Activated naive CD4-positive, alpha-beta T cell treated with Interleukin-2 at 50 U/mL for 16 hours (primary cell): Measurements from ENCODE around the gene GIPC2.
"Not testable (repeated sequence)": the region's sequence is repeated elsewhere in the genome, so short reads cannot be mapped to it uniquely, and the experiment has no call there.

Source experiments
- DNase-seq: peaks from one replicate; pipeline ENCODE4 v3.0.0-alpha.2; 2020

Gene GIPC2, protein sequence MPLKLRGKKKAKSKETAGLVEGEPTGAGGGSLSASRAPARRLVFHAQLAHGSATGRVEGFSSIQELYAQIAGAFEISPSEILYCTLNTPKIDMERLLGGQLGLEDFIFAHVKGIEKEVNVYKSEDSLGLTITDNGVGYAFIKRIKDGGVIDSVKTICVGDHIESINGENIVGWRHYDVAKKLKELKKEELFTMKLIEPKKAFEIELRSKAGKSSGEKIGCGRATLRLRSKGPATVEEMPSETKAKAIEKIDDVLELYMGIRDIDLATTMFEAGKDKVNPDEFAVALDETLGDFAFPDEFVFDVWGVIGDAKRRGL

DNA sequence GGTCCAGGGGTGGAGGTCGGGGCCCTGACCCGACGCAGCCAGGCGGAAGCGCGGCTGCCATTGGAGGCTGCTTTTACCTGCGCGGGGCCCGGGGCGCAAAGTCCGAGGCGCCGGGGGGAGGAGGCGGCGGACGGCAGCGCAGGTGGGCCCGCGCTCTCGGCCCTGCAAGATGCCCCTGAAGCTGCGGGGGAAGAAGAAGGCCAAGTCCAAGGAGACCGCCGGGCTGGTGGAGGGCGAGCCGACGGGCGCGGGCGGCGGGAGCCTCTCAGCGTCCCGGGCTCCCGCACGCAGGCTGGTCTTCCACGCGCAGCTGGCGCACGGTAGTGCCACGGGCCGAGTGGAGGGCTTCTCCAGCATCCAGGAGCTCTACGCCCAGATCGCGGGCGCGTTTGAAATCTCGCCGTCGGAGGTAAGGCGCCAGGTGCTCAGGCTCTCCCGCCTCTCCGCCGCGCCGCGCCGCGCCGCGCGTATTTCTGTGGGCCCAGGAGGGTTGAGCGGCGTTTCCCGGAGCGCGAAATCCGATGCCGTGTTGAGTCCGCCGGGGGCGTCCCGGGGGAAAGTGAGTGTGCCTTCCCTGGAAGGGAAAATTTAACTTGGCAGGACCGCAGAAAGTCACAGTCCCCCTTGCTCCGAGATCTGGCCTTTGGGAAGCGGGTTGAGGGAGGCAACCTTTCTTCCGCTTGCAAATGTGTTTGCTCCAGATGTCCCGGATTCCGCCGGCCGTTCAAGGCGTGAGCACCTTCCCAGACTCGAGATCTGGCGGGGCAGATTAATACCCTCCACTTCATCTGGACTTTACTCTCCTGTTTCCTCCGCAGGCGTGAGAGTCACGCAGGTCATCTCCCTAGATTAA, at the start of gene GIPC2:
Gene GIPC2, plus strand, starts transcription at position 41 of the 853 bp plus-strand sequence. Its CDS starts 129 bp downstream, at position 170.
- DNase-seq = peak; percentile 16

DNA sequence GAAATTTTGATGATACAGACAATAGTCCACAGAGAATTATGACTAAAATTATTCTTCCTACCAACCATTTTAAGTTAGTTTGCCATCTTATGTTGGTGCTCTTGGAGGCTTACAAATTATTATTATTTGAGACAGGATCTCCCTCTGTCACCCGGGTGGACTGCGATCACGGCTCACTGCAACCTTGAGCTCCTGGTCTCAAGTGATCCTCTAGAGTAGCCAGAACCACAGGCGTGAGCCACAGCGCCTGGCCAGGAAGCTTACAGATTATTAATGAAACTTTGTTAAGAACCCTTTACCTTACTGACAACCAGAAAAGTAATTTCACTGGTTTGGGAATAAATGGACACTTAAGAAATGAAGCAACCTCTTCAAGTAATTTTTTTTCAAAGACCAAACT, 49.0 kb upstream of the GIPC2 start:
- no peak for DNase-seq

DNA sequence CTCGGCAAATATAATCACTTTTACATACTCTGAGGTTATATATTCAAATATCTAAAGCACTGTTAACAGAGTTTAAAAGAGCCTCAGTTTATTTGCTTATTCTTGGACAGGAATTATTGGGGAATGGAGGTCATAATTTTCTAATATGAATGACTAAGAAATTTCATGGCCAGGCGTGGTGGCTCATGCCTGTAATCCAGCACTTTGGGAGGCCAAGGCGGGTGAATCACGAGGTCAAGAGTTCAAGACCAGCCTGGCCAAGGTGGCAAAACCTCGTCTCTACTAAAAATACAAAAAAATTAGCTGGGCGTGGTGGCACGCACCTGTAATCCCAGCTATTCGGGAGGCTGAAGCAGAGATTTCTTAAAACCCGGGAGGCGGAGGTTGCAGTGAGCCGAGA, 45.2 kb upstream of the GIPC2 start:
- not testable (repeated sequence) for DNase-seq

DNA sequence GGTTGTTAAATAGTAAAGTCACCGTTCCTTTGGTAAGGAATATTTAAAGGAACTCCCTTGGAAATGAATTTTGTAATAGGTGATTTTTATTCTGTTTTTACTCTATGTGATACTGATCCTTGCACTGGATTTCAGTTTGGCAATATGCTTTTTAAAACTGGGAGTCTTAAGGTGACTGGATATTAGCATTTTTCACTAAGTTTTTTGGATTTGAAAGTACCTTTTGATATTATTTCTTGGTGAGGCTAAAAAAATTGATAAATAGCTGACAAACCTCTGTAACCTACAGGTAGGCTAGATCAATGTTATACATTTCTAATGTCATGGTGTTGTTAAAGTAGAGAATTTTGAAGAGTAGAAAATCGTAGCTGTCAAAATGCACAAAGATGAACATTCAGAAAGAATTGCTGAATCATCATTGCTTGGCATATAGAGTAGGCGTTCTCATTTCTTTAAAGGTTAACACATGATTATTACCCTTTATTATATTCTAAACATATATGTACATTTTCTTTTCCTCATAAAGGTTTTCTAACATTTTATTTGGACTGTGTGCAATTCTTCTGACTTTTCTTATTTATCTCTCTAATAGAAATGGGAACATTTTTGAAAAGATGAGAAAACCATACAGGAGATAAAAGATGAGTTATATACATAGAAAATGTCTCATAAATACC, 42.6 kb upstream of the GIPC2 start:
- DNase-seq = no peak

DNA sequence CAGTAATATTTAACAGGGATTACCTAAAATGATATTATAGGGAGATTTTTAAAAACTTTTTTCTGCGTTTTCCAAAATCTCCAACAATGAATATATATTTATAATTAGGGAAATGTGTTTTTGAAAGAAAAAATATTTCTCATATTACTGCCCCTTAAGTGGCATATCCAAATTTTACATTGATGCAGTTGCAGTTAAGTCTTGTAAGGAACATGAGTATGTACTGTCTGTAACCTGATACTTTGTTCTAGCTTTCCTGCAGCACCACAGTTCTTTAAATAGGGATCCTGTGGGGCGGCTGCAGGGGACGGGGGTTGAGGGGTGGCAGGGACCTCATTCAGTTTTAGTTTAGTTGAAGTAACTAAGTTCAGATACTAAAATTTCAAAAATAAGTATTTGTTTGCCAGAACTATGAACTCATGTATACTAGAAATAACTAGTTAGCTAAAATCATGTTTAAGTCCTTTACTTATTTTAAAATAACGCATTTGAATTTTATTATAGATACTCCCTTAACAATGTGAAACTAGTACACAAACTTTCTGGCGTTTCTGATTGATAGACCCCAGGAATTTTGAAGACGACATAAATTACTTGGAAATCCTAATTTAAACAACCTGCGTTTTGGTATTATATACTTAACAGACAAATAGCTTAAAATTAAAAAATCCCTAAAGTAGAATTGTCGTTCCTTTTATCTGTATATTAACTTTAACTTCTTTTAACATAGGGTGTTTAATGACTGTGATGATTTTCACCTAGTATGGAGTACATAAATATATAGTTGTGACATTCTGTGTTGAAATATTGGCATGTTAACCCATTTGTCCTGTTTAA, 41.7 kb upstream of the GIPC2 start:
- DNase-seq = peak; percentile 44

DNA sequence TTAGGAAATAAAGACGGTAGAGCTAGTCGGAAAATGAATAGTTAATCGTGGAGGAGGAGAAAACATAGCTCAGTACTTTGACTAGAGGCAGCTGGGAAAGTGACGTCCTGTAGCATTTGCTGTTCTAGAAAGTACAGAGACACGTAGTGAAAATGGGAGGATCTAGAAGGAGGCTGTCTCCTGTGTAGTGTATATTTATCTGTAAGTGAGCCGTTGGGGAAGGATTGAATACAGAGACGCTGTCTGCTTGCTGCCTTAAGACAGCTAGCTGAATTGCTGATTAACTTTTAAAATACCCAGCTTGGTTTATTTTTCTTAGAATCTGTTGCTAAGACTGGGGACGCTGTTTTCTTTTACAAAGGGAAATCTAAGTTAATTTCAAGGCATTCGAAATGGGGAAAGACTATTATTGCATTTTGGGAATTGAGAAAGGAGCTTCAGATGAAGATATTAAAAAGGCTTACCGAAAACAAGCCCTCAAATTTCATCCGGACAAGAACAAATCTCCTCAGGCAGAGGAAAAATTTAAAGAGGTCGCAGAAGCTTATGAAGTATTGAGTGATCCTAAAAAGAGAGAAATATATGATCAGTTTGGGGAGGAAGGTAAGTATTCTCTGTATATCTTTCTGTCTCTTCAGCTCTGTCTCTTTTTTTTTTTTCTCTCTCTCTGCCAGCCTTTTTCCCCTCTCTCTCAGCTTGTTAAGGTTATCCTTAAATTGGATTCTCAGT, 40.9 kb upstream of the GIPC2 start, which contains the start of gene DNAJB4:
Gene DNAJB4, plus strand, starts transcription at position 221 of the 729 bp plus-strand sequence. Its CDS starts 172 bp downstream, at position 393.
- DNase-seq = peak; percentile 52

DNA sequence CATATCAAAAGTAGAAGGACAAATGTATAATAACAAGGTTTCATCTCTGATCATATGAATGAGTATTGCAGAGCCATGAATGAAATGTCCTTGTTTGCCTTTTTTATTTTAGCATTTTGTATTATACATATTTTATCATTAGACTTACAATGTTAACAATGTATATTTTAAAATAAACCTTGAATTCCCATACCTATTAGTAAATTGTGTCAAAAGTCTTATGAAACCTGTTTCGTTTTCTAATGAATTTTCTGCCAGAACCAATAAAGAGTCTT, 40.4 kb upstream of the GIPC2 start:
- DNase-seq = no peak

DNA sequence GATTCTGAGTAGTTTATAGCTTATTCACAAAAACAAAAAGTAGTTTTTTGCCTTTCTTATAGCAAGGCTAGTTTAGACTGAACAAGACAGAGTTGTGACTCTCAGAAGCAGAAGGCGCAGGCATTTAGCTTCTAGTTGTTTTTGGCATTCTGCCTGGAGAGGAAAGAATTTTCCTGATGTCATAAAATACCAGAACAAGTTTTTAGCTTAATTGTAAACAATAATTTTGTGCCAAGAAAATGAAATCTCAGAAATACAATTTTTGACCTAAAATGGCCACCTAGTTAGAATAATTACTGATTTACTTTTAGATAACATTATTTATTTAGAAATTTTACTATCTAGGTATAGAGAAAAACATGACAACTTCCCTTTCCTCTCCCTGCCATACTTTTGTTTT, 40.0 kb upstream of the GIPC2 start:
- DNase-seq = no peak

DNA sequence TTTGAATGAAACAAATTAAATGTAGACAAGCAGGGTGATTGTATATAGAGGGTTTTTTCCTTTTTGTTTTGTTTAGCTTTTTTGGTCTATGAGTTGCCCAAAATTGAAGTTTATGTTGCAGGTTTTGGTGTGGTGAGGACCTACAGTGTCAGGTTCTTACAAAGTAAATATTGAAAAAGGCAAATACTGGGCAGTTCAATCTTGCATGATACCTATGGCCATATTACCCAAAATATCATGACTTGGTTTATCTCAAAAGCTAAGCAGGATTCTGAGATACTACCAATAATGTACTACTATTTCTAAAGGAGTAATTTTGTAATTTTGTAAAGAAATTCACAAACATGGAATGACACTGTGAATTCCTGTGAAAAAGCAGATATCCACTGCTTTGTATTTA, 39.2 kb upstream of the GIPC2 start:
- no peak for DNase-seq

DNA sequence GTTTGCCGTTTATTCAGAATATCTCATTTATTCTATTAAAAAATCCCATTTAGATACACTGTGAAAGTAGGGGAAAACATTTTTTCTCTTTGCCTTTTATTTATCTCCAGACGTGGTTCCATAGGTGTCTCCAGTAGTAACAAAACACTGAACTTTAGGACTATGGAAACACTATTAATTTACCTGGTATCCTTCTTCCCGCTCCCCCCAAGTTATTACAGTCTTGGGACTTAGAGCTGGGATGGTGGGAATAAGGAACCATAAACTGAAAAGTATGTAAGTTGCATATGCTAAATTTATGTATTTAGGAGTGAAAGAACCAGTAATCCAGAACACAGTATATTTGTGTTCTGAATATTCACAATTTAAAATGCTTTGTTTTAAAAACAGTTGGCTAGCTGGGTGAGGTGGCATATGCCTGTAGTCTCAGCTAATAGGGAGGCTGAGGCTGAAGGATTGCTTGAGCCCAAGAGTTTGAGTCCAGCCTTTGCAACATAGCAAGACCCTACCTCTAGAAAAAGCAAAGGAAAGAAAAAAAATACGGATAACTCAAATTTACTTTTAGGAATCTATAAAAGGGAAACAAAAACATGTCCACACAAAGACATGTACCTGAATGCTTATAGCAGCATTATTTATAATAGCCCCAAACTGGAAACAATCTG, 38.0 kb upstream of the GIPC2 start:
- no peak for DNase-seq

DNA sequence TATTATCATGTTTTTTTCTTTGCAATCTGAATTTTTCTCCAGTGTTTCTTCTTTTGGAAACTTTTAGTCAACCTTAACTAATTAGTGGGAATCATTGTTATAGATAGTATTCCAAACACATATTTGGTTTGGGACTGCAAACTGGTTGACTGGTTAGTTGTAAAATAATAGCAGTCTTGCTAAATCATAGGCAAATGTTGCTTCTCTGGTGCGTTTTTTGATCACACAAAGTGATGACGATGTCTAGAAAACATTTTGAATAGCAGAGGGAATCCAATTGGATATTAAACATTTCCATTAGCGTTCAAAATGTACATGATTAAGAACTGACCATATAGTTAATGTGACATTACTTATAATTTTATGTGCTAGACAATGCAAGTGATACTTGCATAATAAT, 36.5 kb upstream of the GIPC2 start:
- DNase-seq = no peak

DNA sequence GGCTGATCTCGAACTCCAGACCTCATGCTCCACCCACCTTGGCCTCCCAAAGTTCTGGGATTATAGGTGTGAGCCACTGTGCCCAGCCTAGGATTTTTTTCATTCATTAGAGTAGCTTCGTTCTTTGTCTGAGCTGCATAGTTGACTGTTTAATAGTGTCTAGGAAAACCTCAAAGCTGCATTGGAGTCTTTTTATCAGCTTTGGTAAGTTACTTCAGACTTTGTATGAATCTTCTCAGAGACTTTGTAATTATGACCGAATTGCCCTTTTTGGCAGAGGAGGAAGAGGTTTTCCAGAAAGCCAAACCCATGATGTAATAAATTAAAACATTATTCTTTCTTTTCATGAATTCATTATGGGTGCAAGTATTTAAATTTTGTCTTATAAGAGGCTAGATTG, 35.9 kb upstream of the GIPC2 start:
- no peak for DNase-seq

DNA sequence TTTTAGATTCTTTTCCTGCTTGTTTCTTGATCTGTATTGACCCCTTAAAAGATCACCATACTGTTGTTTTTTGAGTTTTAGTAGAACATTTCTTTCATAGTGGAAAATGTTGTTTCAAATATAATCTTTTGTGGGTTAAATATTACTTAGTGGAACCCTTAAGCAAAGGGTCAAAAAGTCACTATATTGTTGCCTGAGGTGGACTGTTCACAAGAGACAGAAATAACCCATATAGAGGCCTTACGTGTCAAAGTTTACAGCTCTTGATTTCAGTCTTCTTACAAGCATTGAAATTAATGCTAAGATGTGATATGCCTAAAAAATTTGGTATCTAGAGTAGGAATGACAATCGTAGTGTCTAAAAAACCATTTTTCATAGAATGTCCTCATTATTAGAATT, 34.7 kb upstream of the GIPC2 start:
- no peak for DNase-seq

DNA sequence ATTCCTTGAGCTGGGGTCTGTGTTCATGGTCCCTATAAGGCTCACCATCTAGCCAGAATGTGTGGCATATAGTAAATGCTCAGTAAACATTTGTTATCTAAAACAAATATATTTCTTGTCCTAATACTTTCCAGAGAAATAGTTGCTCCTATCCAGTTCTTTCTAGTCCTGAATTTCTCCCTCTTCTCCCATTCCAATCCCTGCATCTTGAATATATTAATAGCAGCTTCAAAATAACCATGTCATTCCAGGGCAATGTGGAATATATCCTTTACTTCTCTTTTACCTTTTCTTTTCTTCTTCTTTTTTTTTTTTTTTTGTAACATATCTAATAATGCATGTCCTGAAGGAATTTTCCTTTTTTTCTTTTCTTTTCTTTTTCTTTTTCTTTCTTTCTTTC, 30.6 kb upstream of the GIPC2 start:
- DNase-seq = no peak

DNA sequence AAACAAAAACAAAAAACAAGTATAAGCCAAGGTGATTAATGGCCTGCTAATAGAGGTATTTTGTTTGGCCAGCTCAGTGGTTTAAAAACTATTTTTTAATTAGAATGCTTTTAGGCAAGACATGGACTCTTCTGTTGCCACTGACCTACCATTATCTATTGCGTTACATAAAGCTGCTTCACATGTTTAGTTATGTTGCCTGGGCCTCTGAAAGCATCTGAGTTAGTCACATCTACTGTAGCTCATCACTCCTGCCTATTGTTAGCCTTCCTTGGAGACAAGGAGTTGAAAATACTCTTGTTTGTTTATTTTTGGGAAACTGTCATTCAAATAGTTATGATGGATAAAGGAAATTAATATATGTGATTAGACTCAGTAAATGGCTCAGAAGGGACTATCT, 26.7 kb upstream of the GIPC2 start:
- no peak for DNase-seq

DNA sequence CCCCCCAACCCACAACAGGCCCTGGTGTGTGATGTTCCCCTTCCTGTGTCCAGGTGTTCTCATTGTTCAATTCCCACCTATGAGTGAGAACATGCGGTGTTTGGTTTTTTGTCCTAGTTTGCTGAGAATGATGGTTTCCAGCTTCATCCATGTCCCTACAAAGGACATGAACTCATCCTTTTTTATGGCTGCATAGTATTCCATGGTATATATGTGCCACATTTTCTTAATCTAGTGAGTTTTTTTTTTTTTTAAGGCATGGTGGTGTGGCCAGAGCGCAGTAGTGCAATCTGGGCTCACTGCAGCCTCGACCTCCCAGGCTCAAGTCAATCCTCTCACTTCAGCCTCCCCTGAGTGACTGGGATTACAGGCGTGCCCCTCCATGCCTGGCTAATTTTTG, 24.6 kb upstream of the GIPC2 start:
- DNase-seq = not testable (repeated sequence)

DNA sequence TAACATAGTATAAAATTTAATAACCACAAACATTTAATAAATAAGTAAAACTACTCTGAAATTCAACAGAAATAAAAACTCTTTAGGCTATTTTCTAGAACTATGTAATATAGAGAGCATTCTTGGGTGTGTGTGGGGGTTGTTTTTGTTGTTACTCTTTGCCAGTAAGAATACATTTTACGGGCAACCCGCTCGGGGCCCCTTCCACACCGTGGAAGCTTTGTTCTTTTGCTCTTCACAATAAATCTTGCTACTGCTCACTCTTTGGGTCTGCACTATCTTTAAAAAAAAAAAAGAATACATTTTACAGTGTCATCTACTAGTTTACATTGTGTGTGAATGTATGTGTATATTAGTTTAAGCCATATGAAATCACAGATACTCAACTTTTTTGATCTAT, 16.0 kb upstream of the GIPC2 start:
- DNase-seq = no peak

DNA sequence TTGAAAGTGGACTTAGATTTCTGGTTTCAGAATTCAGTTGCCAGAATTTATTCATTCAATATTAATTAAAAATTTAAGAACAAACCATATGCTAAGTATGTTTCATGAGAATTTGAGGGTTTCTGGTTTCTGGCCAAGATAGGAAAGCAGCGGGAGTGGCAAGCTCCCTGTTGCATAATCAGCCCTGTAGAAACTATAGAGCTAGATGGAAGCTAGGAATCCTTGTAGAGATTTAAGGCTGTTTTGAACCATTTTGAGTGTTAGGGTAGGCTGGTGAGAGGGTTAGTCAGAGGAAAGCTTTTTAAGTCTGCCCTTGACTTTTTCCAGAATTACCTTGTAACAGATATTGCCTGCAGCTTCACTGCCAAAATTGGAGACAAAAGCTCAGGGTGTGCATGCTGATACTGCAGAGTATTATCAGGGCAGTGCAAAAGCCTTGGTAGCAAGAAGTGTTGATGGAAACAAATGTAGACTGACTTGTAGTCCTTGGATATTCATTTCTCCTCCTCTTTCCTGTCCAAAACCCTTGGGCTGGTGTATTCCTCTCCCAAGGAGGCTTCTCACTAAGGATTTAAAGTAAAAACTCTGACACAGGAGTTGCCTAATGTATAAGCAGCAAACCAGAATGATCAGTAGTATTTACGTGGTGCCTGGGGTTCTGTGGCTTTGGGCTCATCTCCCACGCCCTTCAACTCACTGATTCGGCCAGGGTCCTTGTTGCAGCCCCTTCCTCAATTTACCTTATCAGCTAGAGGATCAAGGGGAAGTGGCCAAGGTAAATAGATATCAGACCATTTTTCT, 12.6 kb upstream of the GIPC2 start:
- no peak for DNase-seq

DNA sequence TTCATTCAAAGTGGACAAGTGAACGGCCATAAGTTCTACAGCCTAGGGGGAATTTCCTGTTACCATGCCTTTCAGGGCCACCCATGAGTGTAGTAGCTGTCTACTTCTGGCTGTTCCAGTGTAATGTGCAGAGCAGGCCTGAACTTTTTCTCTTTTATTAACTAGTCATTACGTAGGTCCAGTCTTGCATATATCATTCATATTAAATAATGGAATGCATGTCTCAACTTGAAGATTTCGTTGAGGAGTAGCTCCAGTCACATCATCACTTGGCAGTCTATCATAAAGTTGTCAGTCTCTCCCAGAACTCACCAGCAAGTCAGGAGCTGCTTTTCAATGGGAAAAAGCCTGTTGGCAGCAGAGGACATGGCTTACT, 12.0 kb upstream of the GIPC2 start:
- no peak for DNase-seq

DNA sequence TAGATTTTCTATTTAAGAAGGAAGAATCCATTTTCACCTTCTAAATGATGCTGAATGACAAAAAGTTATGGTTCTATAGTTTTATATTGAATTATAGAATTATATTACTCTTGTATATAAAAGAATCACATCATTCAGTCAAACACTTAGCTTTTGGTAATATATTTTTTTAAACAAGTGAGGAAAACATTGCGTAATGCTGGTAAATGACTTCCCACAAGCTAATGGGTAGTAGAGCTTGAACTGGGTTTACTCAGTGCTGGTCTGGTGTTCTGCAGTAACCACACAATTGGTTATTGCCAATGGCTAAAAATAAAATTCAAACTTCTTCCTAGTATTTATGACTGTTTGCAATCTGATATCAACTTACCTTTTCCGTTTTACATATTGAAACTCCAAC, 10.6 kb upstream of the GIPC2 start:
- no peak for DNase-seq

DNA sequence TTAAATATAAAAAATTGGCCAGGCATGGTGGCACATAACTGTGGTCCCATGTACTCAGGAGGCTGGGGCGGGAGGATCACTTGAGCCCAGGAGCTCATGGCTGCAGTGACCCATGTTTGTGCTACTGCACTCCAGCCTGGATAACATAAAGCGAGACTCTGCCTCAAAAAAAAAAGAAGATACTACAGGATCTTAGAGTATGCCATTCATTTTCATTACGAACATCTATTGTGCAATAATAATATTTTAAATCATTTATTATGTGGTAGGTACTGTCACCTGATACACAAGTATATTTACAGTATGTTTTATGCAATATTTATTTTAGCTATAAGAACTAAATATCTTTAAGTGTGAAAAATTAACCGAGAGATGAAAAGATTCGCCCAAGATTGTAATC, 9.3 kb upstream of the GIPC2 start:
- DNase-seq = no peak
